H1 (cell line): ENCODE results near the gene RASA4B. TPM values are rescaled to one million over a fixed set of nuclear protein-coding genes. Genes with fewer than 3 reads are reported as not detected.

Experiments used
- CTCF ChIA-PET: fragments of 300-600 bp; sonication (Branson Sonifier 250); formaldehyde crosslinking; loops from one replicate; lab custom pipeline; 2021; ENCODE audit not compliant: partially characterized antibody; lab: Charles Lee
- POLR2A ChIA-PET: fragments of 300-600 bp; sonication (Branson Sonifier 250); formaldehyde crosslinking; loops from one replicate; lab custom pipeline; 2021; ENCODE audit warnings: inconsistent platforms; ENCODE audit not compliant: partially characterized antibody; lab: Charles Lee
- DNase-seq, 2 experiments: peaks; one replicate each; pipeline versions ENCODE4 v3.0.0 to v3.0.0-alpha.2; 2010 to 2022; ENCODE audit warnings: low spot score in 2 of 2, low read depth in 1 of 2, mixed read lengths in 1 of 2
- FAIRE-seq: peaks from 2 replicates; lab custom pipeline; 2011; peaks lifted over from hg19 to GRCh38; lab: Jason Lieb, UNC
- H2AFZ ChIP-seq: 2 replicates; pipeline ENCODE4 v1.8.1; 2012; ENCODE audit warnings: low read length, inconsistent platforms
- H2AK5ac ChIP-seq: 2 replicates; pipeline ENCODE4 v1.6.1; 2013; ENCODE audit warnings: low read depth, low read length
- H2BK120ac ChIP-seq: replicated peaks from 2 replicates; pipeline ENCODE3; 2013; ENCODE audit warnings: low read depth, low read length, inconsistent platforms
- H2BK12ac ChIP-seq: 2 replicates; pipeline ENCODE4 v1.6.1; 2013; ENCODE audit warnings: low read depth, low read length
- H2BK15ac ChIP-seq: 2 replicates; pipeline ENCODE4 v1.6.1; 2013; ENCODE audit warnings: low read length
- H2BK20ac ChIP-seq: 2 replicates; pipeline ENCODE4 v1.6.1; 2013; ENCODE audit warnings: low read length
- H2BK5ac ChIP-seq: 2 replicates; pipeline ENCODE4 v1.6.1; 2013; ENCODE audit warnings: low read depth, low read length
- H3K14ac ChIP-seq: 2 replicates; pipeline ENCODE4 v1.6.1; 2013; ENCODE audit warnings: inconsistent platforms; ENCODE audit not compliant: insufficient read length
- H3K18ac ChIP-seq: 2 replicates; pipeline ENCODE4 v1.6.1; 2013; ENCODE audit warnings: low read length; ENCODE audit errors: extremely low read depth
- H3K23ac ChIP-seq: 2 replicates; pipeline ENCODE4 v1.6.1; 2013; ENCODE audit warnings: inconsistent platforms; ENCODE audit not compliant: insufficient read length
- H3K23me2 ChIP-seq: 2 replicates; pipeline ENCODE4 v1.6.1; 2013; ENCODE audit warnings: low read depth, low read length
- H3K27ac ChIP-seq: 2 replicates; pipeline ENCODE4 v1.6.1; 2011; ENCODE audit warnings: low read depth, low read length, inconsistent platforms
- H3K27me3 ChIP-seq, 4 experiments: replicated peaks in 1 of 4; 1 replicate in 1 of 4; 2 replicates in 3 of 4; pipeline versions ENCODE4 v1.6.1 to v1.8.1; 2011 to 2013; ENCODE audit warnings: low read length in 3 of 4, mild to moderate bottlenecking in 3 of 4, inconsistent platforms in 2 of 4, mixed read lengths in 2 of 4, moderate library complexity in 1 of 4; ENCODE audit not compliant: control insufficient read depth in 3 of 4, insufficient read depth in 3 of 4; ENCODE audit errors: extremely low read depth in 1 of 4
- H3K36me3 ChIP-seq, 4 experiments: 2 replicates each; pipeline versions ENCODE4 v1.6.1 to v1.8.1; 2011 to 2013; ENCODE audit warnings: mild to moderate bottlenecking in 4 of 4, low read length in 3 of 4, moderate library complexity in 2 of 4, control low read depth in 1 of 4, inconsistent platforms in 1 of 4; ENCODE audit not compliant: insufficient read depth in 4 of 4, control insufficient read depth in 2 of 4
- H3K4ac ChIP-seq: replicated peaks from 2 replicates; pipeline ENCODE3; 2013; ENCODE audit warnings: low read length, low read depth, mixed read lengths, inconsistent platforms; ENCODE audit not compliant: insufficient read length
- H3K4me1 ChIP-seq, 4 experiments: replicated peaks in 1 of 4; 1 replicate in 1 of 4; 2 replicates in 3 of 4; pipeline versions ENCODE4 v1.6.1 to v1.8.1; 2011 to 2013; ENCODE audit warnings: low read length in 3 of 4, inconsistent platforms in 2 of 4, mixed read lengths in 1 of 4; ENCODE audit not compliant: insufficient read depth in 4 of 4, control insufficient read depth in 3 of 4
- H3K4me2 ChIP-seq, 2 experiments: 2 replicates each; pipeline versions ENCODE4 v1.6.1 to v1.8.1; 2011 to 2013; ENCODE audit warnings: low read depth in 2 of 2, low read length in 2 of 2, control low read depth in 1 of 2, inconsistent platforms in 1 of 2, mild to moderate bottlenecking in 1 of 2; ENCODE audit not compliant: insufficient read depth in 1 of 2
- H3K4me3 ChIP-seq, 4 experiments: fragments of 200-600, 300-600 bp in 1 of 4; sonication (generic), shearing (Covaris generic), sonication (Bioruptor Twin) in 1 of 4; 2 replicates each; pipeline versions ENCODE4 v1.5.1 to v1.8.1; 2011 to 2016; ENCODE audit warnings: low read length in 4 of 4, low read depth in 3 of 4, control low read depth in 2 of 4, inconsistent platforms in 2 of 4, mild to moderate bottlenecking in 2 of 4, mixed read lengths in 1 of 4, moderate library complexity in 1 of 4; ENCODE audit not compliant: insufficient read depth in 2 of 4; ENCODE audit errors: extremely low read depth in 1 of 4
- H3K56ac ChIP-seq: replicated peaks from 2 replicates; pipeline ENCODE3; 2013; ENCODE audit warnings: low read depth, mild to moderate bottlenecking, mixed read lengths, low read length, inconsistent platforms; ENCODE audit not compliant: insufficient read length
- H3K79me1 ChIP-seq: 2 replicates; pipeline ENCODE4 v1.6.1; 2013; ENCODE audit warnings: low read depth, low read length, control low read depth
- H3K79me2 ChIP-seq, 2 experiments: 2 replicates each; pipeline versions ENCODE4 v1.6.1 to v1.8.1; 2012 to 2013; ENCODE audit warnings: low read length in 2 of 2, mild to moderate bottlenecking in 2 of 2, inconsistent platforms in 1 of 2; ENCODE audit not compliant: insufficient read depth in 2 of 2, control insufficient read depth in 1 of 2
- H3K9ac ChIP-seq, 4 experiments: replicated peaks in 1 of 4; 1 replicate in 1 of 4; 2 replicates in 3 of 4; pipeline versions ENCODE4 v1.6.1 to v1.8.1; 2011 to 2013; ENCODE audit warnings: low read depth in 3 of 4, low read length in 3 of 4, control low read depth in 2 of 4, mild to moderate bottlenecking in 2 of 4, moderate library complexity in 2 of 4, inconsistent platforms in 1 of 4; ENCODE audit errors: extremely low read depth in 1 of 4
- H3K9me3 ChIP-seq, 2 experiments: 2 replicates each; pipeline versions ENCODE4 v1.6.1 to v1.8.1; 2012 to 2013; ENCODE audit warnings: mild to moderate bottlenecking in 2 of 2, moderate library complexity in 2 of 2, control low read depth in 1 of 2, inconsistent platforms in 1 of 2, low read depth in 1 of 2, low read length in 1 of 2, mixed read lengths in 1 of 2; ENCODE audit not compliant: insufficient read depth in 2 of 2
- H4K20me1 ChIP-seq, 2 experiments: replicated peaks in 1 of 2; 2 replicates each; pipeline versions ENCODE3 to v1.8.1; 2011 to 2013; ENCODE audit warnings: inconsistent platforms in 2 of 2, low read length in 2 of 2, mild to moderate bottlenecking in 1 of 2; ENCODE audit not compliant: insufficient read depth in 2 of 2, control insufficient read depth in 1 of 2
- H4K5ac ChIP-seq: 2 replicates; pipeline ENCODE4 v1.6.1; 2013; ENCODE audit warnings: low read length, low read depth, mixed read lengths, inconsistent platforms; ENCODE audit not compliant: insufficient read length
- H4K8ac ChIP-seq: 2 replicates; pipeline ENCODE4 v1.8.0; 2013; ENCODE audit warnings: mild to moderate bottlenecking, moderate library complexity, low read length, inconsistent platforms; ENCODE audit not compliant: insufficient read depth; ENCODE audit errors: extremely low read depth
- H4K91ac ChIP-seq: replicated peaks from 2 replicates; pipeline ENCODE3; 2013; ENCODE audit warnings: low read length, mixed read lengths, inconsistent platforms; ENCODE audit not compliant: insufficient read length
- CREB1 ChIP-seq: IDR thresholded peaks from 2 replicates; pipeline ENCODE4 v1.6.1; 2012; ENCODE audit warnings: inconsistent platforms
- GABPA ChIP-seq: IDR thresholded peaks from 2 replicates; pipeline ENCODE4 v1.6.1; 2011; ENCODE audit warnings: mild to moderate bottlenecking, low read length, moderate library complexity, borderline replicate concordance; ENCODE audit not compliant: insufficient read depth
- HDAC6 ChIP-seq: IDR thresholded peaks from one replicate; pipeline ENCODE4 v1.7.1; 2012; ENCODE audit warnings: low read depth, mild to moderate bottlenecking, inconsistent platforms, low read length, moderate library complexity
- JUN ChIP-seq: IDR thresholded peaks from 2 replicates; pipeline ENCODE4 v1.6.1; 2011; ENCODE audit warnings: low read depth, mild to moderate bottlenecking, improper control_type of control experiment, low read length
- KDM4A ChIP-seq: IDR thresholded peaks from one replicate; pipeline ENCODE4 v1.7.1; 2012; ENCODE audit warnings: low read depth, mild to moderate bottlenecking, moderate library complexity, low read length, inconsistent platforms; ENCODE audit not compliant: severe bottlenecking
- POLR2AphosphoS5 ChIP-seq: IDR thresholded peaks from 2 replicates; pipeline ENCODE4 v1.6.1; 2011; ENCODE audit warnings: low read depth, low read length
- SP4 ChIP-seq: IDR thresholded peaks from 2 replicates; pipeline ENCODE4 v1.6.1; 2012; ENCODE audit warnings: low read length, inconsistent platforms
- SUZ12 ChIP-seq: fragments of 200-600 bp; sonication (generic); IDR thresholded peaks from 2 replicates; pipeline ENCODE4 v1.6.1; 2012; ENCODE audit warnings: mild to moderate bottlenecking, inconsistent platforms, low read length, moderate library complexity, mixed read lengths
- TBP ChIP-seq: IDR thresholded peaks from 2 replicates; pipeline ENCODE4 v1.6.1; 2011; ENCODE audit warnings: low read depth, low read length, improper control_type of control experiment
- TEAD4 ChIP-seq: IDR thresholded peaks from 2 replicates; pipeline ENCODE4 v1.6.1; 2012; ENCODE audit warnings: low read depth, low read length, inconsistent platforms, mixed read lengths
- YY1 ChIP-seq: IDR thresholded peaks from 2 replicates; pipeline ENCODE4 v1.6.1; 2011; ENCODE audit warnings: low read depth, mild to moderate bottlenecking, low read length
- ZNF274 ChIP-seq: IDR thresholded peaks from 2 replicates; pipeline ENCODE4 v1.7.0; 2012; ENCODE audit warnings: low read length, borderline replicate concordance; ENCODE audit errors: extremely low read depth
- WGBS, 2 experiments: shearing (Covaris generic) in 1 of 2; methylation state at CpG; one replicate each; pipeline versions ENCODE4 v1.1.6 to v1.1.7; 2013 to 2015; ENCODE audit warnings: low lambda C conversion rate in 2 of 2, mixed read lengths in 2 of 2, inconsistent platforms in 1 of 2, low coverage in 1 of 2, missing lambda C conversion rate in 1 of 2; ENCODE audit not compliant: insufficient replicate concordance in 2 of 2, insufficient coverage in 1 of 2, insufficient read length in 1 of 2; ENCODE audit errors: extremely low coverage in 1 of 2, missing lambda C conversion rate in 1 of 2; 5-methylcytosine and 5-hydroxymethylcytosine counted together
- polyA plus RNA-seq, 7 experiments: library from polyadenylated mRNA; depleted of rRNA in 3 of 7; stranded (reverse) in 5 of 7; unstranded in 2 of 7; fragments of >200 nt in 5 of 7; fragments of 200-250 nt in 2 of 7; gene quantifications; 1 replicate in 5 of 7; 2 replicates in 1 of 7; 4 replicates in 1 of 7; pipeline versions ENCODE4 v1.2.1 to v1.2.3, GENCODE V29; 2011 to 2013; ENCODE audit warnings: missing spikeins in 2 of 7, mixed read lengths in 2 of 7
- total RNA-seq: library from RNA; stranded (reverse); fragmentation: NEBNext Ultra II Directional; extraction: Animal tissue kit (Norgen Biotek cat#: 25700); gene quantifications from 2 replicates; pipeline ENCODE4 v1.2.1, GENCODE V29; 2021
- TF ChIP-seq, protein P1 (sequence below): IDR thresholded peaks from 2 replicates; pipeline ENCODE4 v1.6.1; 2012; ENCODE audit warnings: inconsistent platforms
- TF ChIP-seq, protein P2 (sequence below): IDR thresholded peaks from 2 replicates; pipeline ENCODE4 v1.6.1; 2011; ENCODE audit warnings: low read depth, mild to moderate bottlenecking, low read length; ENCODE audit not compliant: insufficient read depth

Gene RASA4B
- total and polyA plus RNA-seq, 2 of the 8 experiments (the other 6 are each of a cell fraction or from before 2014, with no cell fraction given), result 3.4 to 6.7 TPM

DNA sequence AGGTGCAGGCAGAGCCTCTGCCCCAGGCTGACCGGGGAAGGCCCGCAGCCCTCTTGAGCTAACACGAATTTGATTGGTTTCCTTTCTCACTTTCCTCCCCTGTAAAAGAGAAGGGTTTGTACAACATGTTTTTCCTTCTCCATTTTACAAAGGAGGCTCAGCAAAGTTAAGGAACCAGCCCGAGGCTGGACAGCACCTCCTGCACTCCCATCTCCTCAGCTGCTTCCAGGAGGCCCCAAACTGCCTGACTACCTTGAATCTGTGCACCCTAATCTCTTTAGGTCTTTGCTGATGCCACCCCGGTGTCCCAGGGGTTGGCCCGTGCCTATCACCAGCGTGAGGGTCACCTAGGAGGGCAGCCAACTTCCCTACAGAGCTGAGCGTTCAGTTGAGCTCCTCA is 57.1 kb downstream of the RASA4B start:
- H4K5ac ChIP-seq, result no peak overlapping the region
- H3K9ac ChIP-seq, result no peak overlapping the region
- H3K27ac ChIP-seq, result no peak overlapping the region
- DNase-seq, result no peak
- no peak overlapping the region for H4K91ac ChIP-seq
- no peak overlapping the region for H4K8ac ChIP-seq
- H3K36me3 ChIP-seq, result peaks cover 7 to 22% (median 17%) of the 10 kb centered on the region in 4 experiments; a peak in 5 of 8 replicates
- 89% methylated on average over 8 of the region's 8 CpGs; no CpG with 5 or more reads in 1 of the 2 experiments for WGBS, 2 experiments
- POLR2A ChIA-PET, result interaction anchor here (0.6 to 1.1 kb wide), 2 partner anchors 8 to 64 kb away, joined by 3 to 4 read pairs; partner anchors contain the start of gene PRKRIP1
- no peak overlapping the region for H3K56ac ChIP-seq
- no peak overlapping the region for H3K14ac ChIP-seq
- peaks cover 0 to 7% (median 1%) of the 10 kb centered on the region in 4 experiments; a peak in 3 of 7 replicates for H3K4me1 ChIP-seq
- CTCF ChIA-PET, result interaction anchor here (1.4 to 1.8 kb wide), 2 partner anchors 10 to 56 kb away, joined by 5 read pairs; no protein-coding TSS in a partner anchor
- no peak overlapping the region for H2BK20ac ChIP-seq
- H3K9me3 ChIP-seq, result no peaks in the 10 kb centered on the region
- H3K4me3 ChIP-seq, result no peak overlapping the region
- no peaks in the 10 kb centered on the region; a peak in 1 of 7 replicates for H3K27me3 ChIP-seq
- H2BK5ac ChIP-seq, result no peak overlapping the region
- H3K23ac ChIP-seq, result no peak overlapping the region
- H2BK120ac ChIP-seq, result no peak overlapping the region
- no peak overlapping the region for H3K4ac ChIP-seq
- FAIRE-seq, result no peak
- H2AK5ac ChIP-seq, result no peak overlapping the region
- H2BK12ac ChIP-seq, result no peak overlapping the region
- H4K20me1 ChIP-seq, result peaks cover 0 to 2% of the 10 kb centered on the region in 2 experiments
- no peak overlapping the region for H3K18ac ChIP-seq
- no peak overlapping the region for H3K4me2 ChIP-seq
- no peak overlapping the region for H2AFZ ChIP-seq
- peaks cover 9% of the 10 kb centered on the region for H3K79me1 ChIP-seq
- H3K23me2 ChIP-seq, result peaks cover 5% of the 10 kb centered on the region; the same call in 1 of the 2 replicates
- H2BK15ac ChIP-seq, result no peak overlapping the region
- peaks cover 0 to 11% of the 10 kb centered on the region in 2 experiments; a peak in 2 of 4 replicates for H3K79me2 ChIP-seq
- TF ChIP-seq KDM4A (no peak), JUN (no peak), ZNF274 (no peak), HDAC6 (no peak), POLR2AphosphoS5 (no peak), SP4 (no peak), TEAD4 (no peak), SUZ12 (no peak), GABPA (no peak), TBP (no peak), CREB1 (no peak), YY1 (no peak)
- TF ChIP-seq, protein P1, sequence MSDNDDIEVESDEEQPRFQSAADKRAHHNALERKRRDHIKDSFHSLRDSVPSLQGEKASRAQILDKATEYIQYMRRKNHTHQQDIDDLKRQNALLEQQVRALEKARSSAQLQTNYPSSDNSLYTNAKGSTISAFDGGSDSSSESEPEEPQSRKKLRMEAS, result no peak
- TF ChIP-seq, protein P2, sequence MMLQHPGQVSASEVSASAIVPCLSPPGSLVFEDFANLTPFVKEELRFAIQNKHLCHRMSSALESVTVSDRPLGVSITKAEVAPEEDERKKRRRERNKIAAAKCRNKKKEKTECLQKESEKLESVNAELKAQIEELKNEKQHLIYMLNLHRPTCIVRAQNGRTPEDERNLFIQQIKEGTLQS, result no peak
